Mammary epithelial cell (primary cell): ENCODE data around the gene PPP4C.

Experiments used
- CTCF ChIP-seq, 2 donors: IDR thresholded peaks in 1 of 2; conservative IDR thresholded peaks in 1 of 2; 2 replicates each; pipeline ENCODE4 v1.5.1; 2011 to 2012; ENCODE audit warnings: inconsistent platforms in 2 of 2, low read length in 2 of 2, mild to moderate bottlenecking in 2 of 2, control low read depth in 1 of 2, low read depth in 1 of 2; ENCODE audit not compliant: insufficient read depth in 1 of 2; ENCODE audit errors: extremely low read depth in 1 of 2
- EZH2 ChIP-seq: IDR thresholded peaks from 2 replicates; pipeline ENCODE4 v1.6.1; 2012; ENCODE audit warnings: low read length, inconsistent platforms, borderline replicate concordance

- no peak for TF ChIP-seq CTCF (conservative IDR thresholded peaks at IDR 0.05 in 1 of 2, IDR thresholded peaks at IDR 0.05 in 1 of 2; ENCODE audit: extremely low read depth in 1 of 2, insufficient read depth in 1 of 2, low read depth in 1 of 2, low read length in 2 of 2)
- TF ChIP-seq EZH2: no peak
Measured at GRCh38 chr16:30046178-30046577, 29.6 kb upstream of the PPP4C start.
